ENCODE measurements around the gene N4BP2.

Gene N4BP2

GRCh38 chr4:40194602-40195161 lies 138.0 kb downstream of the N4BP2 start:
- DNase-seq: no peak

- DNase-seq: no peak
These were observed 138.8 kb downstream of the N4BP2 start for GRCh38 chr4:40195182-40196177.

GRCh38 chr4:40196272-40196671 lies 139.6 kb downstream of the N4BP2 start:
- no peak for DNase-seq

GRCh38 chr4:40196724-40197281 lies 140.2 kb downstream of the N4BP2 start, which contains the start of gene RHOH:
Gene RHOH (plus strand): TSS chr4:40197031. CDS start chr4:40243387, 46,356 bp downstream.
- no peak for DNase-seq

- no peak for DNase-seq
These were observed 141.4 kb downstream of the N4BP2 start for GRCh38 chr4:40197879-40198689.

- no peak for DNase-seq
These were observed 142.6 kb downstream of the N4BP2 start for GRCh38 chr4:40199179-40199670.

- no peak for DNase-seq
These were observed 143.6 kb downstream of the N4BP2 start for GRCh38 chr4:40199999-40200874.

GRCh38 chr4:40200875-40201801 lies 144.5 kb downstream of the N4BP2 start:
- DNase-seq: no peak

- no peak for DNase-seq
These were observed 145.2 kb downstream of the N4BP2 start for GRCh38 chr4:40201898-40202297.

- no peak for DNase-seq
These were observed 145.8 kb downstream of the N4BP2 start for GRCh38 chr4:40202474-40202873.

GRCh38 chr4:40204507-40205258 lies 148.0 kb downstream of the N4BP2 start:
- DNase-seq: no peak

- no peak for DNase-seq
These were observed 148.9 kb downstream of the N4BP2 start for GRCh38 chr4:40205259-40206198.

- no peak for DNase-seq
These were observed 149.8 kb downstream of the N4BP2 start for GRCh38 chr4:40206426-40206825.

Measured in NCI-H510A (cell line).